OCI-LY1 (cell line): Measurements from ENCODE around the gene CDK17.

ENCODE experiments used
- H2AFZ ChIP-seq: fragments of 200-600 bp; sonication (generic), shearing (Covaris generic); 2 replicates; pipeline ENCODE4 v1.6.0; 2014; ENCODE audit warnings: antibody characterized with exemption, mild to moderate bottlenecking, low read length
- H3F3A ChIP-seq: fragments of 200-600 bp; sonication (generic), shearing (Covaris generic); 2 replicates; pipeline ENCODE4 v1.6.0; 2014; ENCODE audit warnings: mild to moderate bottlenecking, antibody characterized with exemption, low read length, moderate library complexity; ENCODE audit not compliant: insufficient read depth
- H3K27ac ChIP-seq: fragments of 200-600 bp; sonication (generic); 2 replicates; pipeline ENCODE4 v1.5.1; 2014; ENCODE audit warnings: low read length, mixed run types, mild to moderate bottlenecking, low read depth; ENCODE audit not compliant: poor library complexity, severe bottlenecking
- H3K27me3 ChIP-seq: fragments of 200-600 bp; sonication (generic); 2 replicates; pipeline ENCODE4 v1.6.0; 2014; ENCODE audit warnings: antibody characterized with exemption, mild to moderate bottlenecking, low read length, moderate library complexity; ENCODE audit not compliant: insufficient read depth
- H3K36me3 ChIP-seq: fragments of 200-600 bp; sonication (generic); 2 replicates; pipeline ENCODE4 v1.6.1; 2014; ENCODE audit warnings: mild to moderate bottlenecking, antibody characterized with exemption, low read length, moderate library complexity, mixed read lengths; ENCODE audit not compliant: insufficient read depth
- H3K4me1 ChIP-seq: fragments of 200-600 bp; sonication (generic); 2 replicates; pipeline ENCODE4 v1.5.1; 2014; ENCODE audit warnings: mild to moderate bottlenecking, low read length, moderate library complexity; ENCODE audit not compliant: insufficient read depth, severe bottlenecking
- H3K4me2 ChIP-seq: fragments of 200-600 bp; sonication (generic), shearing (Covaris generic); 2 replicates; pipeline ENCODE4 v1.6.1; 2014; ENCODE audit warnings: low read length
- H3K4me3 ChIP-seq: fragments of 200-600 bp; sonication (generic); 2 replicates; pipeline ENCODE4 v1.5.1; 2014; ENCODE audit warnings: low read length, low read depth, mild to moderate bottlenecking, mixed read lengths; ENCODE audit not compliant: poor library complexity, severe bottlenecking
- H3K79me2 ChIP-seq: fragments of 200-600 bp; shearing (Covaris generic); 2 replicates; pipeline ENCODE4 v1.6.1; 2016; ENCODE audit warnings: mixed run types, low read length, mixed read lengths; ENCODE audit not compliant: insufficient read depth
- H3K9ac ChIP-seq: fragments of 200-600 bp; sonication (generic), shearing (Covaris generic); 2 replicates; pipeline ENCODE4 v1.6.1; 2014; ENCODE audit warnings: mild to moderate bottlenecking, low read length, mixed read lengths
- H3K9me2 ChIP-seq: fragments of 200-600 bp; sonication (generic), shearing (Covaris generic); 2 replicates; pipeline ENCODE4 v1.6.1; 2014; ENCODE audit warnings: low read depth, mild to moderate bottlenecking, low read length, mixed read lengths
- H3K9me3 ChIP-seq: fragments of 200-600 bp; shearing (Covaris generic); 2 replicates; pipeline ENCODE4 v1.6.1; 2014; ENCODE audit warnings: low read length, mixed read lengths
- H4K20me1 ChIP-seq: fragments of 200-600 bp; sonication (generic), shearing (Covaris generic); 2 replicates; pipeline ENCODE4 v1.6.0; 2016; ENCODE audit warnings: mild to moderate bottlenecking, low read length; ENCODE audit not compliant: insufficient read depth
- CTCF ChIP-seq: fragments of 200-600 bp; sonication (generic), shearing (Covaris generic); IDR thresholded peaks from 2 replicates; pipeline ENCODE4 v1.5.1; 2017; ENCODE audit warnings: mild to moderate bottlenecking, antibody characterized with exemption, low read length, moderate library complexity, mixed read lengths
- EZH2 ChIP-seq: fragments of 200-600 bp; sonication (generic), shearing (Covaris generic); IDR thresholded peaks from 2 replicates; pipeline ENCODE4 v1.8.0; 2017; ENCODE audit warnings: borderline replicate concordance, mixed run types, mild to moderate bottlenecking, antibody characterized with exemption, low read length, moderate library complexity, mixed read lengths

The CDK17 gene

GRCh38 chr12:96297504-96297903 lies 102.7 kb downstream of the CDK17 start:
- no peak for TF ChIP-seq CTCF
- TF ChIP-seq EZH2: no peak
- Histone ChIP-seq H2AFZ (no peak overlapping the region), H3K4me2 (no peak overlapping the region), H3K27me3 (no peaks in the 10 kb centered on the region), H3K9me3 (no peaks in the 10 kb centered on the region), H4K20me1 (no peaks in the 10 kb centered on the region), H3F3A (no peaks in the 10 kb centered on the region; the same call in 1 of the 2 replicates), H3K9ac (no peak overlapping the region), H3K4me1 (peaks cover 31% of the 10 kb centered on the region), H3K36me3 (peaks cover 42% of the 10 kb centered on the region), H3K9me2 (no peaks in the 10 kb centered on the region), H3K79me2 (no peaks in the 10 kb centered on the region), H3K4me3 (no peak overlapping the region), H3K27ac (no peak overlapping the region)

- no peaks in the 10 kb centered on the region for H3K9me3 ChIP-seq
- H3K27me3 ChIP-seq: no peaks in the 10 kb centered on the region
- H3K27ac ChIP-seq: peak overlapping the region; percentile 72
- H2AFZ ChIP-seq: no peak overlapping the region
- no peaks in the 10 kb centered on the region for H4K20me1 ChIP-seq
- H3K79me2 ChIP-seq: no peaks in the 10 kb centered on the region
- peaks cover 31% of the 10 kb centered on the region for H3K4me1 ChIP-seq
- peaks cover 55% of the 10 kb centered on the region for H3K36me3 ChIP-seq
- no peaks in the 10 kb centered on the region for H3F3A ChIP-seq
- TF ChIP-seq EZH2 (no peak), CTCF (no peak)
- H3K9ac ChIP-seq: peak overlapping the region; percentile 23; the same call in 1 of the 2 replicates
- H3K4me3 ChIP-seq: no peak overlapping the region
- peak overlapping the region; percentile 29 for H3K4me2 ChIP-seq
- H3K9me2 ChIP-seq: no peaks in the 10 kb centered on the region
Observed at GRCh38 chr12:96295532-96296160, 104.6 kb downstream of the CDK17 start.

GRCh38 chr12:96294831-96295230 lies 105.4 kb downstream of the CDK17 start:
- Histone ChIP-seq H2AFZ (no peak overlapping the region), H3K27me3 (no peaks in the 10 kb centered on the region), H3K9ac (no peak overlapping the region; the same call in 1 of the 2 replicates), H3K79me2 (no peaks in the 10 kb centered on the region), H3K4me3 (no peak overlapping the region), H4K20me1 (no peaks in the 10 kb centered on the region), H3K4me1 (peaks cover 31% of the 10 kb centered on the region), H3F3A (no peaks in the 10 kb centered on the region), H3K27ac (peak overlapping the region; percentile 72), H3K36me3 (peaks cover 57% of the 10 kb centered on the region), H3K9me2 (no peaks in the 10 kb centered on the region), H3K9me3 (no peaks in the 10 kb centered on the region), H3K4me2 (peak overlapping the region; percentile 29)
- no peak for TF ChIP-seq EZH2
- TF ChIP-seq CTCF: no peak
